Endodermal cell (in vitro differentiated cells): ENCODE data around the gene SFRP2. TPM values are rescaled to one million over a fixed set of nuclear protein-coding genes. Genes with fewer than 3 reads are reported as not detected.

Experiments used
- DNase-seq: peaks from one replicate; pipeline ENCODE4 v3.0.0-alpha.2; 2017
- H3K27ac ChIP-seq: 2 replicates; pipeline ENCODE4 v1.5.1; 2013; ENCODE audit warnings: mild to moderate bottlenecking, low read depth, low read length, moderate library complexity
- H3K27me3 ChIP-seq: 2 replicates; pipeline ENCODE4 v1.6.1; 2013; ENCODE audit warnings: mild to moderate bottlenecking, low read length, moderate library complexity; ENCODE audit not compliant: insufficient read depth, control insufficient read depth, poor library complexity, severe bottlenecking
- H3K36me3 ChIP-seq: 2 replicates; pipeline ENCODE4 v1.7.0; 2013; ENCODE audit warnings: mild to moderate bottlenecking, low read length, moderate library complexity; ENCODE audit not compliant: control insufficient read depth, insufficient read depth
- H3K4me1 ChIP-seq: one replicate; pipeline ENCODE4 v1.7.0; 2013; ENCODE audit warnings: low read length; ENCODE audit not compliant: control insufficient read depth, insufficient read depth
- H3K4me3 ChIP-seq: 2 replicates; pipeline ENCODE4 v1.5.1; 2013; ENCODE audit warnings: mild to moderate bottlenecking, low read length, moderate library complexity
- H3K9ac ChIP-seq: 2 replicates; pipeline ENCODE4 v1.6.1; 2013; ENCODE audit warnings: mild to moderate bottlenecking, low read length, moderate library complexity; ENCODE audit not compliant: poor library complexity, severe bottlenecking; ENCODE audit errors: extremely low read depth
- H3K9me3 ChIP-seq: 2 replicates; pipeline ENCODE4 v1.6.1; 2013; ENCODE audit warnings: mild to moderate bottlenecking, low read length, moderate library complexity; ENCODE audit not compliant: control insufficient read depth
- H3K27ac Mint-ChIP-seq: 2 replicates; pipeline ENCODE4 v1.8.0; 2020; ENCODE audit warnings: mixed read lengths
- H3K27me3 Mint-ChIP-seq: 2 replicates; pipeline ENCODE4 v1.8.0; 2021; ENCODE audit warnings: mild to moderate bottlenecking, mixed read lengths; ENCODE audit not compliant: insufficient read depth
- H3K36me3 Mint-ChIP-seq: 2 replicates; pipeline ENCODE4 v1.8.0; 2020; ENCODE audit warnings: low read depth, mixed read lengths
- H3K4me1 Mint-ChIP-seq: 2 replicates; pipeline ENCODE4 v1.8.0; 2020; ENCODE audit warnings: mixed read lengths
- H3K4me3 Mint-ChIP-seq: 2 replicates; pipeline ENCODE4 v1.8.0; 2020; ENCODE audit warnings: mild to moderate bottlenecking, moderate library complexity, mixed read lengths
- H3K9me3 Mint-ChIP-seq: 2 replicates; pipeline ENCODE4 v1.8.0; 2020; ENCODE audit warnings: mild to moderate bottlenecking, mixed read lengths
- CTCF ChIP-seq: fragments of 200-600 bp; sonication (generic); conservative IDR thresholded peaks from 2 replicates; pipeline ENCODE4 v1.5.0; 2021; ENCODE audit warnings: antibody characterized with exemption, mild to moderate bottlenecking
- WGBS, 2 experiments: methylation state at CpG; one replicate each; pipeline versions ENCODE4 v1.1.5 to v1.1.7; 2013; ENCODE audit warnings: missing lambda C conversion rate in 2 of 2, mixed read lengths in 1 of 2; ENCODE audit not compliant: insufficient coverage in 1 of 2, insufficient read length in 1 of 2; 5-methylcytosine and 5-hydroxymethylcytosine counted together
- total RNA-seq, 2 donors: library from RNA; stranded (reverse); fragmentation: NEBNext Ultra II Directional in 1 of 2; extraction: Animal tissue kit (Norgen Biotek cat#: 25700) in 1 of 2; gene quantifications; 2 replicates in 1 of 2; 3 replicates in 1 of 2; pipeline ENCODE4 v1.2.1, GENCODE V29; 2021

The SFRP2 gene
- total RNA-seq, 2 donors from 2014 or later = 5.3 to 69.1 TPM

DNA sequence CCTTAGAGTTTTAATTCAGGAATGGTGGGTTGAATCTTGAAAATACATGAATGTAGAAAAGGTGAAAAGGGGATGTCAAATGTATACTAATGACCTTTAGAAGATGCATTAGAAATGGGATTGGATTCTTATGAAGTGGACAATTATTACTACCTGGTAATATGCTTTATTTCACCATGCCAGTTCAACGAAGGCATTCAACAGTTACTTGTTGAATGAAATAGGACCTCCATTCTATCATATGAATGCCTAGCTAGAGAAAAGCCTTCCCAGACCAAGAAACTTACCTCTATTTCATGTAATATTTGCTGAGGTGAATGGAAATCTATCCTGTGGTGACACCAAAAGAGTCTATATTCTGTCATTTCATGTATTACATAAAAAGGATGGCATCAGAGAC lies 34.6 kb upstream of the SFRP2 start:
- WGBS, 2 experiments = 100% methylated on average over 1 of the region's 1 CpG; no CpG with 5 or more reads in 1 of the 2 experiments
- peaks cover 3% of the 10 kb centered on the region for H3K9me3 Mint-ChIP-seq
- Histone ChIP-seq H3K27ac (no peak overlapping the region), H3K27me3 (no peaks in the 10 kb centered on the region), H3K9ac (no peak overlapping the region), H3K36me3 (no peaks in the 10 kb centered on the region), H3K9me3 (no peaks in the 10 kb centered on the region), H3K4me3 (no peak overlapping the region), H3K4me1 (no peaks in the 10 kb centered on the region)
- no peak for TF ChIP-seq CTCF
- peaks cover 5% of the 10 kb centered on the region for H3K4me1 Mint-ChIP-seq
- no peak for DNase-seq
- no peak overlapping the region for H3K4me3 Mint-ChIP-seq
- H3K27me3 Mint-ChIP-seq = no peaks in the 10 kb centered on the region
- H3K36me3 Mint-ChIP-seq = no peaks in the 10 kb centered on the region
- H3K27ac Mint-ChIP-seq = no peak overlapping the region

DNA sequence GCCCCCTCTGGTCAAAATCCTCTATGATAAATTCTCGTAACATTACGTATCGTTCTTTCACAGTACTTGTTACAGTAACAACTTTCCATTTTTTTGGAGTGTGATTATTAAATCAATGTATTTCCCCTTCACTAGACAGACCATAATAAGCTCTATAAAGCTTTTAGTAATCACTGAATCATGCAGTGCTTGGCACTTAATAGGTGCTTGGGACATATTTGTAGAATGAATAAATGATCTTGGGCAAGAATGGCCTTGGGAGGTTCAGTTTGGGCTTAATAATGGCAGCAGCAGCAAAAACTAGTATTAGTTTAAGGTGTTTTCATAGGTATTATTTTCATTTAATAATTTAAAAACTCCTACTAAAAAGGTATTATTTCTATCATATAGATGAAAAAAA lies 33.4 kb upstream of the SFRP2 start:
- no peaks in the 10 kb centered on the region for H3K27me3 ChIP-seq
- peaks cover 3% of the 10 kb centered on the region for H3K9me3 Mint-ChIP-seq
- H3K36me3 ChIP-seq = no peaks in the 10 kb centered on the region
- TF ChIP-seq CTCF = no peak
- no peaks in the 10 kb centered on the region for H3K9me3 ChIP-seq
- H3K27ac ChIP-seq = no peak overlapping the region
- H3K9ac ChIP-seq = no peak overlapping the region
- peaks cover 5% of the 10 kb centered on the region for H3K4me1 Mint-ChIP-seq
- no peaks in the 10 kb centered on the region for H3K4me1 ChIP-seq
- WGBS, 2 experiments = 71% methylated on average over 3 of the region's 3 CpGs; no CpG with 5 or more reads in 1 of the 2 experiments
- DNase-seq = no peak
- H3K36me3 Mint-ChIP-seq = no peaks in the 10 kb centered on the region
- no peaks in the 10 kb centered on the region for H3K27me3 Mint-ChIP-seq
- no peak overlapping the region for H3K4me3 Mint-ChIP-seq
- H3K27ac Mint-ChIP-seq = no peak overlapping the region
- H3K4me3 ChIP-seq = no peak overlapping the region

DNA sequence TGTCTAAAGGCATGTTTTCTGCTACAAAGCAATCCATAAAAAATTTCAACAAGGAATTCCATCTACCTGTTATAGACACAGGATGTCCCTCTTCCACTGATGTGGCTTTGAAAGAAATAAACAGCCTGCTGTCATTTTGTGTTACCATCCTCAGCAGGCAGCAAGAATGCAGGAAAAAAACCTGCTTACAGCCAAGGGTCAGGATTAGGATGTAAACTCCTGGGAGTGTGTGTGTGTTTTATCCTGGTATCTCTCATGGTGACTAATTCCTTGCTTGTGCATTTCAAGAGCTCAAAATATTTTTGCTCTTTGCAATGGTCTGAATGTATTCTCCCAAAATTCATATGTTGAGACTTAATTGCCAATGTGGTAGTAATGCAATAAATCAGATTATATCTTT lies 28.6 kb upstream of the SFRP2 start:
- Mint-ChIP-seq H3K4me3 (no peak overlapping the region), H3K36me3 (no peaks in the 10 kb centered on the region)

More for the DNA sequence above, 28.6 kb upstream of the SFRP2 start:
- H3K9me3 ChIP-seq = no peaks in the 10 kb centered on the region
- DNase-seq = no peak
- peaks cover 4% of the 10 kb centered on the region for H3K4me1 Mint-ChIP-seq
- no peak overlapping the region for H3K27ac ChIP-seq
- no peak for TF ChIP-seq CTCF
- H3K27me3 Mint-ChIP-seq = no peaks in the 10 kb centered on the region
- H3K9me3 Mint-ChIP-seq = peaks cover 6% of the 10 kb centered on the region
- no peak overlapping the region for H3K4me3 ChIP-seq
- H3K4me1 ChIP-seq = no peaks in the 10 kb centered on the region
- no peaks in the 10 kb centered on the region for H3K36me3 ChIP-seq
- H3K27me3 ChIP-seq = no peaks in the 10 kb centered on the region
- H3K27ac Mint-ChIP-seq = no peak overlapping the region
- no peak overlapping the region for H3K9ac ChIP-seq
